Posterior cingulate gyrus (tissue), 11 donors: Measurements from ENCODE around the gene CUEDC1.

Experiments used
- DNase-seq, 10 donors: peaks; one replicate each; pipeline versions ENCODE4 v3.0.0 to v3.0.0-alpha.2; 2020 to 2021; ENCODE audit warnings: mixed read lengths in 3 of 10
- intact Hi-C: fragments of 100-400 bp; cut with DNase I; formaldehyde crosslinking; loops from one replicate; pipeline ENCODE4 v1.15.1; 2023

Gene CUEDC1

DNA sequence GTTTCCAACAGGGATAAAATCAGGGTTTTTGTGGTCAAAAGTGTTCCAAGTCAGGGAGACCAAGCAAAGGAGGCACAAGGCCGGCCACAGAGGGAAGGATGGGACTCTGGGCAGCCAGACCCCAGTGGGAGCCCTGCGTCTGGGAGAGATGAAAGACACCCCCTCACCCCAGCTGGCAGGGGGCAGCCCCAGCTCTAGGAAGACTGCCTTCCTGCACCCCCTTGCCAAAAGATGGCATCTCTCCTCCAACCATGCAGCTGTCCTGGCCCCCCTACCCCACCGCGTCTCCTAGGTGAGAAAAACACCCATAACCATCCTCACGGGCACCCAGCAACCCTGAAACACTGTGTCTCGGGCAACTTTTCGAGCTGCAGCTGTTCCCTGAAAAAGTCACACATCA, 51.3 kb downstream of the CUEDC1 start:
- DNase-seq, result peak in 3 of 10 donors; percentile 24 to 67 (median 51)
- intact Hi-C loops, result loop anchor here (5.0 kb wide), 2 partner anchors 42 to 93 kb away; no protein-coding TSS in a partner anchor

DNA sequence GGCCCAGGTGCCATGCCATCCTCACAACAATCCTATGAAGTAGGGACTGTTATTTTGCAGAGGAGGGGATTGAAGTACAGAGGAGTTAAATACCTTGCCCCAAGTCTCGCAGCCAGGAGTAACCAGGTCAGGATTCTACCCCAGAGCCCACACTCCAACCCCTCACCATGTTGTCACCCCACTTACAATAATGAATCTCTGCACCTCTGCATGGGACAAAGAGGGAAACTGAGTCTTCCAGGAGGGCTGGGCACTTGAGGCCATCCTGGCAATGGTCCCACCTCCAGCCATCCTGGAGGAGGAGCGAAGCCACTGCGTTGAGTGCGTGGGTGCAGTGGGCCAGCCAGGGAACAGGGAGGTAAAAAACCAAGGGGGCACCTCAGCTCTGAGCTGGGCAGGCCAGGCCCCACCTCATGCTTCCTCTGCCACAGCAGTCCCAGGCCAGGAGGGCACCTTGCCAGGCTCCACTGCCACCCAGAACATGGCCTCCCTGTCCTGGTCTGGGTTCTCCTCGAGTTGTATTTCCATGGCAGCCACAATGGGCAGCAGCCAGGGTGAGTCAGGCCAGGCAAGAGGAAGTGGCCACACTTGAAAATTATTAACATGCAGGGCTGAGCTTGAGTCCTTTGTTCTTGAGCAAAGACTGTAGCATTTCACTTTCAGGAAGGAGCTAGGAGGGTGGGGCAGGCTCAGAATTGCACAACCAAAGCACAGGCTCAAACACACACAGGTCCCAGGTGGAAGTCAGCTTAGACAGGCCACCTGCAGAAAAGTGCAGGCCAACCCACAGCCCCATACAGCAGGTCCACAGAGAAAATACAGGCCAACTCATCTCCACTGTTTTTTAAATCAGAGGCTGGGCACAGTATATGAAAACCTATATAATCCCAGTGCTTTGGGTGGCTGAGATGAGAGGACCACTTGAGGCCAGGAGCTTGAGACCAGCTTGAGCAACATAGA, 52.1 kb downstream of the CUEDC1 start:
- intact Hi-C loops, result loop anchor here (5.0 kb wide), 2 partner anchors 41 to 94 kb away; no protein-coding TSS in a partner anchor
- peak; percentile 48 to 95 (median 75) for DNase-seq

DNA sequence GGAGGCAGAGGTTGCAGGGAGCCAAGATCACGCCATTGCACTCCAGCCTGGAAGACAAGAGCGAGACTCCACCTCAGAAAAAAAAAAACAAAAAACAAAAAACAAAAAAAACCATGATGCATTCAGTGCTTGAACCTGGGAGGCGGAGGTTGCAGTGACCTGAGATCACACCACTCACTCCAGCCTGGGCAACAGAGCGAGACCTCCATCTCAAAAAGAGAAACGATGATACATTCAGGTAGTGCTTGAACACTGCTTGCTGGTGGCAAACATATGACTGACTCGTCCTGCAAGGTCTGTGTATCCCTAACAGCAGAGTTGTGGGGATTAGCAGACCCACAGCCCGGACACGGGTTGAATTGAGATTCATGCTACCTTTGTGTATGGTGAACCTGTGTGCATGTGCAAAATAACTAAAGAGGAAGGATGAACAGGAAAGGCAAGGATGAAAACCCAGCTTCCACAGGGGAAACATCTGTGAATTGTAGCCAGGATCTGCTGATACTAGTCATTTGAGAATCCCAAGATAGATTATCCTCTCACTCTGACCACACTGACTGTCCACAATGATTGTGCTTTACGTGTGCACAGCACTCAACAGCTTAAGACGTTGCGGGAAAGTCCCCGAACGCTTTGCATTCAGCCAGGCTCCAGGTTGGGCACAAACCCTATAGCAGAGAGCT, 53.0 kb downstream of the CUEDC1 start:
- DNase-seq, result peak in 1 of 10 donors; percentile 61
- intact Hi-C loops, result loop anchor here (5.0 kb wide), 2 partner anchors 40 to 95 kb away; no protein-coding TSS in a partner anchor

DNA sequence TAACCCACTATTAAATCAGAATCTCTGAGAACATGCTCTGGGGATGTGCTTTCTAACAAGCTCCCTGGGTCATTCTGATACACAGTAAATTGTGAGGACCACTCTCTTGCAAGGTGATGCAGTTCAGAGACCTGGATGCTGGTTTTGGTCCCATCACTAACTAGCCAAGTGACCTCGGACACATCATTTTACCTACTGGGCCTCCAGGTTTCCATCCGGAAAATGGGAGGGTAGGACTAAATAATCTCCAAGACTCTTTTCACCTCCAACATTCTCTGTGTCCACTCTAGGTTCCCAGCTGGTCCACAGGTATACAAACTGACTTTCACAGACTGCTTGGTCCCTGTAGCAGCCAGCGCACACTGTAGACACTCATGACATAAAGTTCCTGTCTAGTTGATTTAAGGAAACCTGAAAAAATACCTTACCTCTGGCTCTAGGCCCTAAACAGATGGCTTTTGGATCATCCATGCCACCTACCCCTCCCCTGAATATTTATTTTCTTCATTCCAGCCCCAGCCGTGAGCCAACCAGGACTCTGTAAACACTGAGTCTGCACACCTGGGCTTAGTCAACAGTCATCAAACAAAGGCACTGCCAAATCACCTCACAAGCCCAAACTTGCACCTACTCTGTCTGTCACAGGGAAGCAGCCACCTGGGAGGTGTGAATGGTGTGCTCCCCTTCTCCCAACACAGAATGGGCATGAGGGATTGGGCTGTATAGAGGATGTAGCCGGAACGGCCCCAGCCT, 54.0 kb downstream of the CUEDC1 start:
- peak in 1 of 10 donors; percentile 8 for DNase-seq
- intact Hi-C loops, result loop anchor here (5.0 kb wide), 2 partner anchors 39 to 96 kb away; no protein-coding TSS in a partner anchor

DNA sequence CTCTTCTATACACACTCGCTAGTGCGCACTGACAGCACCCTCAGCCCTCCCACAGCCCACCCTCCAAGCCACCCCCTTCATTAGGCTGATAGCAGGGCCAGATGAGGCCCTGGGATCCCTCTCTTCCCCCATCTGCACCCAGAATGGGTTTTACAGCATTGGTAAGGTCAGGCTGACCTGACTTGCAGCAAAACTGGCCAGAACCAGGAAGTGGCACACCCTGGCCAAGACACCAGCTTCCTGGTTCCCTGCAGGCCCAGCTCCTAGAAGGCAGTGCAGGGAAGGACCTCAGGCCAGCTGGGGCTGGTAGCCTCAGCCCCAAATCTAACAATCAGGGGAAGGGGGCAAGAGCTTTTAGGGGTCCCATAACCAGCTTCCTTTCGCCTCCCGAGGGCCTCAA, 55.4 kb downstream of the CUEDC1 start:
- DNase-seq, result peak in 1 of 10 donors; percentile 13
- intact Hi-C loops, result loop anchor here (5.0 kb wide), 2 partner anchors 38 to 97 kb away; no protein-coding TSS in a partner anchor

DNA sequence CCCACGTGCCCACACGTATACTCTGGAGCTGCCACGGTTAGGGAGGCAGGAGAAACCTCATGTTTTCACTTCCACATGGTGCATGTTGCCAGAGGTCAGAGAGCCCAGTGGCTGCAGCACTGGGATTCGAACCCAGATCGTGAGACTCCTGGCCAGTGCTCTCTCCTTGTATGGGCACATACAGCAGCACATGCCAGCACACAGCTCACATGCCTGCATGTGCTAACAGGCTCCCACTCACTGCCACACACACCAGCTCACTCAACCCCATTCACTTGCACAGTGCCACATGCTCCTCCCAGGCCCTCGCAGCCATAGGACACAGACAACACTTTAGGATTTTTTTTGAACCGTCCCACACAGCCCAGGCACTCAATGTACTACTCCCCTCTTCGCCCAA, 55.8 kb downstream of the CUEDC1 start:
- peak in 1 of 10 donors; percentile 60 for DNase-seq
- intact Hi-C loops, result no loop called here

DNA sequence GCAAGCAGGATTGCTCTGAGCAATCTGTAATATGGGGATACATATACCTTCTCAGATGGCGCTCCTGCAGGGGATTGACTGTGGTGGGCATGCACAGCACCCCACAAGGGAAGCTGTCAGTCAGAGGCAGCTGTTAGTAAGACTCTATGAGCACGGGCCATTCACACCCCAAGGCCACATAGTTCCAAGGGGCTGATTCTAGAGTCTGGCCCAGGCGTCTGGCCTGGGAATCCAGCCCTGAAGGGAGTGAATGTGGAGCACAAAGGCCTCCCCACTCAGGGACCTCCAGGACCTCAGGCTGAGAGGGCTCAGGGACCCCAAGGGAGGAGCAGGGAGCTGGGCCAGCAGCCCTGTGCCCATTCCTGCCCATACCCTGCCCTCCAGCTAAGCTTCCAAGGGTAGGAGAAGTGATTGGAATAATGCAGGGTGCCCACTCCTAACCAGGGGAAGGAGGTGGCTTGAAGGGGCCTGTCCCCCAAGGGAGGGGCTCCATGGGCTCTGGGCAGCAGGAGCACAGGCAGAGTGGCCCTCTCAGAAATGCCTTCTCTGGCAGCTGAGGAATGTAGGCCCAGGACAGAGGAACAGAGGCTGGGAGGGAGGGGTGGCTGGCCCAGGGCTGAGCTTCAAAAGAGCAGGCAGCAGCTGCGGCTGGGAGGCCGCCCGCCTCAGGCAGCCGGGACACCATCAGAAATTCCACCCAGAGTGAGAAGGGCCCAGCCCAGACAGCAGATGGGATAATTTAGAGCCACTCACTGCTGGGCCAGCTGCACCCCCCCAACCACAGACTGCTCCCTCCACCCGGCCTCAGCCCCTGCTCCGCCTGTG, 56.5 kb downstream of the CUEDC1 start:
- DNase-seq, result peak; percentile 57 to 95 (median 72)
- intact Hi-C loops, result no loop called here

DNA sequence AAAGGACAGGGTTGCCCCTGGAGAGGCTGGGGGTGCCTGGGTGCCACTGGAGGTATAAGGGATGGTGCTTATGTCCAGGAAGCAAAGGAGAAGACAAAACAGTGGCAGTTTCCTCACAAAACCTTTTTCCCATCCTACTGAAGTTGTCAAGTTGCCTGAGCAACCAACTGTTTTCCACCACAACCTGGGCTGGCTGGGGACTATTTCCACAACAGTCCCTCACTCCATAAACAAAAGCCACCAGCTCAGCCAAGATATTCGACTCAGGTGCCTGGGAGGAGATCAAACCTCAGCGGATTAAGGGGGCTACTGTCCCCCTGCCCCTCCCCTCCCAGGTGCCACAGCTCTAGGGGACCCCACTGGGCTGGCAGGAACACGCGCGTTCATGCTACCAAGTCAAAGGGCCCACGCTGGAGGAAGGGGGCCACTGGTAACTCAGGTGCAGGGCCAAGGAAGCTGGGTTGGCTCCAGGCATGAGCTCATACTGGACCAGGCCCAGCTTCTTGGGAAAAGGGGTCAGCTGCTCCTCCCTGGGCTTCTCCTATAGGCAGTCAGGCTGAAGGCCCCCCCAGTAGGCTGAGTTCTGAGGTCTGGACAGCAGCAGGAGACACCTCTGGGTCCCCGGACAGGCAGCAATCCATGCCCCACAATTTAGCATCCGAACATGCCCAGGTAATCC, 59.7 kb downstream of the CUEDC1 start:
- intact Hi-C loops, result no loop called here
- peak in 2 of 10 donors; percentile 63 to 72 for DNase-seq

DNA sequence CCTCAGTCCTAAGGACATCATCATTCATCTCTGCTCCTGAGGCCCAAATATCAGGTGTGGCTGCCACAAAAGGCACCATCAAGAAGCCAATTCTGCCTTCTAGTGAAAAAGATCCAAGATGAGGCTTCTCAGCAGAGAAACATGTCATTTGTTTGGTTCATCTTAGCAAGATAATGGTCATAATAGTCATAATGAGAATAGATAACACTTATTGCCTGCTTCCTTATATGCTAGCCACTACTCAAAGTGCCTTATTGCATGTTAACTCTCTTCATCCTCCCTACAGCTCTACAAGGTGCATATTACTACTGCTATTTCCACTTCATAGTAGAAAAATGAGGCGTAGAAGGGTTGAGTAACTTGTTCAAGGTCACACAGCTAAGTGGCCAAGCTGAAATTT, 60.4 kb downstream of the CUEDC1 start:
- intact Hi-C loops, result loop anchor here (5.0 kb wide), 2 partner anchors 38 to 92 kb away; partner anchors contain the start of gene VEZF1
- no peak for DNase-seq

DNA sequence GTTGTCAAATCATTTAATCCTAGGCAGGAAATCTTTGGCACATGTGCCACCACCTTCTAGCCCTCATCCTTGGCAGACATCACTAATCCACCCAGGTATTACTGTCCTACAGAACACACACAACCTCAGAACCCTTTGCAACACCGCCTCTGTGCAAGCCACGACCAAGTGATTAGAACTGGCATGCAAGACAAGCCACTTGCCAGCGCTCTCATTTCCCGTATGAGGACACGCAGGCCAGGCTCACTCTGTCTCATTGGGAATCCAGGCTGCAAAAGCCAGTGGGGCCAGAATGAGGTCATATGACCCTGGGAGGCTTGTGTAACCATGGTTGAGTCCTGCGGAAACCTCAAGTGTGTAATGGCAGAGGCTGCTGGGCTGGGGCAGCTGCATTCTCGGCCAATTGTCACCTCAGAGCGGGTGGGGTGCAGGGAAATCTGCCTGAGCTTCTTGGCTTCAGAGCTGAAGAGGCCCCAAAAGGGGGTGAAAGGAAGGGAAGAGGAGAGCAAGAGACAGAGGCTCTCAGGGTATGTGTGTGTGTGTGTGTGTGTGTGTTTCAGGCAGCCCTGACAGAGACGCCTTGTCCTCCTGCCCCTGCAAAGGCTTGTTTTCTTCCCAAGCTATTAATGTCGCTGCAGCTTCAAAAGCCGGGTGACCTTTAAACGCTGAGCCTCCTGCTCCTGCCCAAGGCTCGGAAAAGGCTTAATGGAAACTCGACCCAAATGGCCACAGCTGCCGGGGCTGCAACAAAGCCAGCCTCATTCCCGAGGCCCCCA, 62.2 kb downstream of the CUEDC1 start:
- intact Hi-C loops, result loop anchor here (5.0 kb wide), 2 partner anchors 36 to 94 kb away; partner anchors contain the start of gene VEZF1
- DNase-seq, result peak; percentile 67 to 95 (median 78)

DNA sequence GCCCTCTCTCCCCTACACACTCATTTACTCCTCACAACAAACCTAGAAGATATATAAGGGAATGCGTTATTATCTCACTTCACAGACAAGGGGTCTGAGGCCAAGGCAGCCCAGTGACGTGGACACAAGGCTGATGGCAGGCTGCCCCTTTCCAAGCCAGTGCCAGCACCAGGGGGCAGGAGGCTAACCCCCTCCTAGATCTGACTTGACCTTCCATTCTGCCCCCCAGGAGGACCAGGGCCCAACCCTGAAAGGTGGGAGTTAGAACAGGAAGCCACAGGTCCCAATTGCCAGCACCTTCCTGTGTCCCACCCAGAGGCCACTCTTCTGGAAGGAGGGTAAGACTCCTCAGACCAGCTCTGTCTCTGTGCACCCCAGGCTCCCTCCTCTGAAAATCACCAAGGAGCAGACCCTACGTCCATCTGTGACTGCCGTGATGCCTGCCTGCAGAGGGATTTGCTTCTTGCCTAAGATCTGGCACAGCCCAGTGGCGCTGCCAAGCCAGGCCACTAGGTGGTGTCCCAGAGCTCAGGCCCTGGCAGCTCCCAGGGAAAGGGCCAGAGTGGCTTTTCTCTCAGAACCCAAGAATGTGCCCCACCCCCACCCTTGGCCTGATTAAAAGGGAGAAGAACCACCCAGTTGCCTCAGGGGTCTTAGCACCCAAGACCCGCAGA, 62.9 kb downstream of the CUEDC1 start:
- intact Hi-C loops, result loop anchor here (5.0 kb wide), 2 partner anchors 35 to 95 kb away; partner anchors contain the start of gene VEZF1

DNA sequence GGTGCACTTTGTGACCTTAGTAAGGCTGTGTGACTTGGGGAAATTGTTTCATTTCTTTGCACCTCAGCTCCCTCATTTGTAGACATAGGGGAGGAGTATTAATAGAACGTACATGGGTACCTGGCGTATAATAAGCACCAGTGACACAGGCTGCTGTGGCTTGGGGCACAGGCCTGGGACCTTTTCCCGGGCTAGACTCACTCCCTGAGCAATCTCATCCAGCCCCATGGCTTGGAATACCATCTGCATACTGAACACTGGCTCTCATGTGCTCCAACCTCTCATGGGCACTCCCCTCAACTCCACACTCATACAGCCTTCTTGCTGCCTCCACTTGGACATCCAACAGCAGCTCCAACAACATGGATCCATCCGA, 64.4 kb downstream of the CUEDC1 start:
- peak in 2 of 10 donors; percentile 41 to 59 for DNase-seq
- intact Hi-C loops, result loop anchor here (5.0 kb wide), 2 partner anchors 34 to 96 kb away; partner anchors contain the start of gene VEZF1

More for the DNA sequence above, 62.9 kb downstream of the CUEDC1 start:
- peak in 9 of 10 donors; percentile 73 to 98 (median 80) for DNase-seq

DNA sequence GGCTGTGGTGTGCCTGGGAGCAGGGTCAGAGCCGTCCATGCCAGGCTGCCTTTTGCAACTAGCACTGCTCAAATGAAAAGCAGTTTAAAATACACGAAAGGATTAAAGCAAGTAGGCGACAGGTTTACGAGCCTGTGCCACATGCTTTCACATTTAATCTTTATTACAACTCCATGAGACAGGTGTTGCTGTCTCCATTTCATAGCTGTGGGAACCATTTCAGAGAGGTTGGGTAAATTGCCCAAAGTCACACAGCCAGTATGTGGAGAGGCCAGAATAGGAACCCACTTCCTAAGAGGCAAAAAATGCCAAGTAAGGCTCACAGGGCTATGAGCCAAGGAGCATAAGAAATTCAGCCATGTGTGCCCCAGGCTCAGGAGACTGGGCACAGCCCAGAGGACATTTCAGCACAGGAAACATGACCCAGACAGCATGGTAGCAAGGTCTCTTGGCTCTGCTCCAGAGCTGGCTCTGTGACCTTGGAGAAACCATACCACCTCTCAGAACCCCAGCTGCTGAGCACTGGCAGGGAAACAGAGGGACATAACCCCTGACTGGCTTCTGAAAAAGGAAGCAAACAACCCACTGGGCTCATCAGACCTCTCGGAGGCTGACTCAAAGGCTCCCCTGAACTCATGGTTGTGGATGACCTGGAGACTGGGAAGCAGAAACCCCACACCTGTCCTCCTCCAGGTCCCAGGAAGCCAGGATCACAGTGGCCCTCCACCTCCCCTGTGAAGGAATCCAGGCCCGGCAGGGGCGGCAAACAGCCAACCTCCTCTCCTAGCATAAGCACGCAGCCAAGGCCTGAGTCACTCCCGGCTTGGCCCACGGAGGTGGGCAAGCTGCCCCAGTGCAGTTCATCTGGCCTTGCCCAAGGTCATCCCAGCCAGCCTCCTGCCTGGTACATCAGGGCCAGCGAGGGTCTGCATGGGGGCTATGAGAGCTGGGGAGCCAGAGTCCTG, 65.0 kb downstream of the CUEDC1 start:
- intact Hi-C loops, result loop anchor here (5.0 kb wide), 2 partner anchors 33 to 97 kb away; partner anchors contain the start of gene VEZF1
- peak in 5 of 10 donors; percentile 63 to 94 (median 80) for DNase-seq

DNA sequence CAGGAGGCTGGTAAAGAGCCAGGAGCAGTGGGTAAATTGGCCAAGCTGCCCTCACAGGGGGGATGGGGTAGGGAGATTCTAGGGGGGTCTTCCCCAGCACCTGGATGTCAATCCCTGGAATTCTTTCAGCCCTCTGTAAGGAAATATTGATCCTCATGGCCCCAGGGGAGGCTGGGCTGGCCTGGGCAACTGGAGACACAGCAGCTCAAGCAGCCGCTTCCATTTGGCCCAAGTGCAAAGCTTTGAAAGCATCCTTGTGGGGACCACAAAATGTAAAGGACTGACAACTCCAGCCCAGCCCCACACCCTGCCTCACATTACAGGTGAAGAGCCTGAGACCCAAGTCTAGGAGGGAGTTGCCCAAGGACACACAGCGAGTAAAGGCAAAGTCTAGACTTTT, 66.0 kb downstream of the CUEDC1 start:
- DNase-seq, result peak in 2 of 10 donors; percentile 13 to 73
- intact Hi-C loops, result no loop called here

DNA sequence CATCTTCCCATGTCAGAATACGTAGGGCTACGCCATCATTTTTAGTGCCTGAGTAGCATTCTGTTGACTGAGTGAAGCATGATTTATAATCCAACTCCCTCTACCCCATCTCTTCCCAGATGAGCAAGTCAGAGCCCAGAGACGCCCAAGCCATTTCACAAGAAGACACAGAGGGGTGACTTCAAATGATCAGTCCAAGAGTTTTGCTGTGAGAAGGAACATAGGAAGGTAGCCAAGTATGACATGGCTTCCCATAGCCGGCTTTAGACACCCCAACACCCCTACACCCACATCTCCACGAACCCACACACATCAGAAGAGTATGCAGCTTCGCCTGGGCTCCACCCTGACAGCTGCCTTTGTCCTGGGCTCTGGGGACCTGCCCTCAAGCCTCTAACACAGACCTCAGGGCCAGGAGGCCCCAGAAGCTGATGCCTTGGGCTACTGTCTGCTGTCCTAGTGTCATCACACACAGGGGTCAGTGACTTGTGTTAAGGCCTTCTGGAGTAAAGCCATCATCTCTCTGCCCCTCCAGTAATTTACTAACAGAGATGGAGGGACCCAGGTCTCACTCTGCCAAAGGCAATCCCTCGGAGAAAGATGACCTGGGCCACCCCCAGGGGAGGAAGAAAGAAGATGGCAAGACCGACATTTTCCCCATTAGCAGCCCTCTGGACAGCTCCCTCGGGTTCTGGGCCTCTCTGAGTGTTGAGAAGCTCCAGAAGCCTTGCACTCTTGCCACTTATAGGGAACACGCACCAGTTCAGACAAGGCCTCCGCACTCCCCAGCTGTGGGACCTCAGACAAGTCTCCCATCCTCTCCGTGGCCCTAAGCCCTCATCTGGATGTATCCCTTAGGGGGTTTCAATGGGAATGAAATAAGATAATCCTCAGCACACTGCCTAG, 66.6 kb downstream of the CUEDC1 start:
- DNase-seq, result peak in 1 of 10 donors; percentile 27
- intact Hi-C loops, result no loop called here
